Measurements from ENCODE around the gene C11orf91.

- TF ChIP-seq CTCF (IDR thresholded peaks at IDR 0.05): no peak
- no peak for TF ChIP-seq POLR2A (IDR thresholded peaks at IDR 0.05)
Observed at GRCh38 chr11:33691066-33691864, 9.4 kb downstream of the C11orf91 start.

All from right lobe of liver (tissue), 4 donors.